Umbilical cord (tissue), 2 donors: ENCODE measurements around the gene CRISPLD2. TPM values are rescaled to one million over a fixed set of nuclear protein-coding genes. Genes with fewer than 3 reads are reported as not detected.
"Not testable (repeated sequence)": the region's sequence is repeated elsewhere in the genome, so short reads cannot be mapped to it uniquely, and the experiment has no call there.

Source experiments
- DNase-seq: peaks from one replicate; pipeline ENCODE4 v3.0.0-alpha.2; 2015; ENCODE audit warnings: low spot score
- total RNA-seq: library from RNA; depleted of rRNA; stranded (reverse); fragments of >200 nt; gene quantifications from one replicate; pipeline ENCODE4 v1.2.3, GENCODE V29; 2014; ENCODE audit warnings: low replicate concordance; ENCODE audit not compliant: insufficient read depth

CRISPLD2 gene
- total RNA-seq, 1 donor from 2014 or later: 1,006 TPM

DNA sequence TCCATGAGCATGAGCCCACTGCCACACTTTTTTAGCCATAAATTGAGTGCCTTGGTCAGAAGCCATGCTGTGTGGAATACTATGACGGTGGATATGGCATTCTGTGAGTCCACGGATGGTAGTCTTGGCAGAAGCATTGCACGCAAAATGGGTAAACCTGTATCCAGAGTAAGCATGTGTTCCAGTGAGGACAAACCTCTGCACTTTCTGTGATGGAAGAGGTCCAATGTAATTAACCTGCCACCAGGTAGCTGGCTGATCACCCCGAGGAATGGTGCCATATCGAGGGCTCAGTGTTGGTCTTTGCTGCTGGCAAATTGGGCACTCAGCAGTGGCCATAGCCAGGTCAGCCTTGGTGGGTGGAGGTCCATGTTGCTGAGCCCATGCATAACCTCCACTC, 37.0 kb downstream of the CRISPLD2 start:
- DNase-seq: not testable (repeated sequence)

- no peak for DNase-seq
Measured at GRCh38 chr16:84859681-84860080, 39.9 kb downstream of the CRISPLD2 start.

GRCh38 chr16:84860383-84860782, 40.6 kb downstream of the CRISPLD2 start:
- DNase-seq: no peak

GRCh38 chr16:84861671-84862070, 41.9 kb downstream of the CRISPLD2 start:
- DNase-seq: no peak

GRCh38 chr16:84862804-84863480, 43.2 kb downstream of the CRISPLD2 start:
- peak; percentile 50 for DNase-seq

DNA sequence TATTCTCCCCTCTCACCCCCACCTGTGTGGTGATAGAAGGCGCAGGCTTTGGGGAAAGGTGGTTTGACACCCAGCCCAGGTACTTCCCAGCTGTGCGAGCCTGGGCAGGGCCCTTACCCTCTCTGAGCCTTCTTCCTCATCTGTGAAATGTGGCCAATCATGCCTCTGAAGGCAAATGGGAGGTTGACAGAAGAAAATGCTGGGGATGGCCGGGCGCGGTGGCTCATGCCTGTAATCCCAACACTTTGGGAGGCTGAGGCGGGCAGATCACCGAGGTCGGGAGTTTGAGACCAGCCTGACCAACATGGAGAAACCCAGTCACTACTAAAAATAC, 43.7 kb downstream of the CRISPLD2 start:
- DNase-seq: no peak

DNA sequence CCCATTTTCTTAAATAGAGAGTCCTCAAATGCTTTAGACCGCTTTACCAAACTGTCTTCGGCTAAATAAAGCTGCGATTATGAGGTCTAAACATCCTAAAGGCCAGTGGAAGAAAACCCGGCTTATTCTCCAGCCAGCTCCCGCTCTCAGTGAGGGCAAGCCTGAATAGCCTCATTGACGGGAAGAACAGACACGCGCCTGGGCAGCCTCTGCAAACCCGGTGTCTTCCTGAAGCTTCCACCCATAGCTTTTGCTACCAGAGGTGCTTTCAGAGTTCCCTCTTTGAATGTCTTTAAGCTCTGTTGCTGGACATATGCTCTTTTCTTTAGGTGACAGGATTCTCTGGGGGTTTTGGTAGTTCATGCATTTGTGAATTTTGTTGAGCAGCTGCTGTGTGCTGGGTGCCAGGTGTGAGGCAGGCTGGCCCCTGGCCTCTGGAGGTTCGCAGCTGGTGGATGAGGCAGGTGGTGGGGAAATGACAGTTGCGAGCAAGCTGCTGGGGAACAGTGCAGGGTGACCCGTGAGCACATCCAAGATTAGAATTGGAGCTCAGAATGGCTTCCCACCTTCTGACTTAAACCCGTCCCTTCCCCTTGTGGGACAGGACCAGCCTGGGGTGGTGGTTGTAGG, 44.7 kb downstream of the CRISPLD2 start:
- no peak for DNase-seq

DNA sequence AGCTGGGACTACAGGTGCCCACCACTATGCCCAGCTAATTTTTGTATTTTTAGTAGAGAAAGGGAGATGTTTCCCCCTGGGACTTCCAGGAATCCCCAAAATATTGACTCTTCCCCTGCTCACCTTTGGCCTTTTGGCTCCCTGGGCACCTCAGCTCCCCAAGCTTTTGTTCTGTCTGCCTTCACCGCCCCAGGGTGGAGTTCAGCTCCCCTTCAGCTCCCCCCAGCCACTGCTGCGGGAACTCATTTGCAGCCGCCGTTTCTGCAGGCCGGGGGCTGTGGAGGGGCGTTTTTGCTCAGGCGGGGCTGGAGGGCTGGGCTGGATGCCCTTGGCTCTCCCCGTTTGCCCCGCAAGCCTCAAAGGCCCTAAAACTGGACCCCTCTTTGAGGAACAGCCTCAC, 47.9 kb downstream of the CRISPLD2 start:
- no peak for DNase-seq

DNA sequence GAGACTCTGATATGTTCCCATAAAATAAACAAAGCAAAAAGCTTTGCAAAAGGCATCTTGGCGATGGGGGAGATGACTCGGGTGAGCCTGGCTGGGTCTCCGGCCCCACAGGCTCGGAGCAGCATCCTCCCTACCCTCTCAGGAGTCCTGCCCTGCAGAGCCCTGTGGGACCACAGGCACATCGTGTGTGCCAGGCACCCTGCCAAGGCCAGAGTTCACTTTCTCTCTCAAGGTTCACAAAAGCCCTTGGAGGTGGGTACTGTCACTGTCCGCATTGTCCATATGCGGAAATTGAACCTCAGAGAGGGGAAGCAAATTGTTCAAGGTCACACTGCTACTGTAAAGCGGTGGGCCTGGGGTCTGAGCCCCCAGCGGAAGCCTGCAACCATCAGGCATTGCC, 48.5 kb downstream of the CRISPLD2 start:
- no peak for DNase-seq

DNA sequence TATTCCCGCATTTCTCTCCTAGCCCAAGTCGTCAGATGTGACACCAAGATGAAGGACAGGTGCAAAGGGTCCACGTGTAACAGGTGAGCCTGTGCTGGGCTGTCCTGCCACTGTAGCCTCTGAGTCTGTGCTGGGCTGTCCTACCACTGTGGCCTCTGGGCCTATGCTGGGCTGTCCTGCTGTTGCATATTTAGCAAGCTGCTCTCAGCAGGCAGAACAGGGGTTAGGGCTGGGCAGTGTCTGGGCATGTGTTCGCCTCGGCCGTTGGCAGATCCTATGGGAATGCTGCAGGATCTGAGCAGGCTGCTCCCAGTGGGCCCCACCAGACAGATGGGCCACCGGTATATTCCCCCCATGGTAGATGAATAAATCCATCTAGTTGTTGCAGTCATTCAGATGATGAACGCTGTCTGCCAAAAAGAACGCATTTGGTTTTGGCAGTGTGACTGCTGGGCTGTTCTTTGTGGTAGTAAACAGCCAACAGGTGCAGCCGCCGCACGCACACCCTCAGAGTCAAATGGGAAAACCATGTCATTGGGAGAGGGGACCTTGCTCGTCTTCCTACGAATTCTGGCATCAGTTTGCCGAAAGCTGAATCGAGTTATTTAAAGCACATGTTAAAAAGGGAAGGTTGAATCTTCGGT, 49.2 kb downstream of the CRISPLD2 start:
- DNase-seq: no peak

- no peak for DNase-seq
Measured at GRCh38 chr16:84869473-84869845, 49.7 kb downstream of the CRISPLD2 start.

DNA sequence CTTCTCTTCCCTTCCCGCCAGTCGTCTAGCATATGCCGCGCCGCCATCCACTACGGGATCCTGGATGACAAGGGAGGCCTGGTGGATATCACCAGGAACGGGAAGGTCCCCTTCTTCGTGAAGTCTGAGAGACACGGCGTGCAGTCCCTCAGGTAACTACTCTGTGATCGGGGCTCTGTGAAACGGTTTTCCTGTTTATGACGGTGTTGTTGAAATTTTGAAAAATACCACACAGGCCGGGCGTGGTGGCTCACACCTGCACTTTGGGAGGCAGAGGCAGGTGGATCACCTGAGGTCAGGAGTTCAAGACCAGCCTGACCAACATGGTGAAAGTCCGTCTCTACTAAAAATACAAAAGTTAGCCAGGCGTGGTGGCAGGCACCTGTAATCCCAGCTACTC, 53.2 kb downstream of the CRISPLD2 start:
- DNase-seq: not testable (repeated sequence)

- no peak for DNase-seq
Measured at GRCh38 chr16:84874004-84874435, 54.2 kb downstream of the CRISPLD2 start.

GRCh38 chr16:84874553-84874952, 54.8 kb downstream of the CRISPLD2 start:
- DNase-seq: no peak

DNA sequence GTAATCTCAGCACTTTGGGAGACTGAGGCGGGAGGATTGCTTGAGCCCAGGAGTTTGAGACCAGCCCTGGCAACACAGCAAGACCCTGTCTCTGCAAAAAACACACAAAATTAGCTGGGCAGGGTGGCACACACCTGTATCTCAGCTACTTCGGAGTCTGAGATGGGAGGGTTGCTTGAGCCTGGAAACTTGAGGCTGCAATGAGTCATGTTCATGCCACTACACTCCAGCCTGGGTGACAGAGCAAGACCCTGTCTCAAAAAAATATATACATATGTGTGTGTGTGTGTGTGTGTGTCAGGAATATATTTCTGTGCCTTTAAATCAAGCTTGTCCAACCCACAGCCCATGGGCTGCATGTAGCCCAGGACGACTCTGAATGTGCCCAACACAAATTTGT, 55.2 kb downstream of the CRISPLD2 start:
- no peak for DNase-seq

GRCh38 chr16:84875846-84876245, 56.1 kb downstream of the CRISPLD2 start:
- DNase-seq: no peak

- no peak for DNase-seq
Measured at GRCh38 chr16:84876873-84877606, 57.3 kb downstream of the CRISPLD2 start.

GRCh38 chr16:84878770-84879169, 59.0 kb downstream of the CRISPLD2 start:
- DNase-seq: no peak

DNA sequence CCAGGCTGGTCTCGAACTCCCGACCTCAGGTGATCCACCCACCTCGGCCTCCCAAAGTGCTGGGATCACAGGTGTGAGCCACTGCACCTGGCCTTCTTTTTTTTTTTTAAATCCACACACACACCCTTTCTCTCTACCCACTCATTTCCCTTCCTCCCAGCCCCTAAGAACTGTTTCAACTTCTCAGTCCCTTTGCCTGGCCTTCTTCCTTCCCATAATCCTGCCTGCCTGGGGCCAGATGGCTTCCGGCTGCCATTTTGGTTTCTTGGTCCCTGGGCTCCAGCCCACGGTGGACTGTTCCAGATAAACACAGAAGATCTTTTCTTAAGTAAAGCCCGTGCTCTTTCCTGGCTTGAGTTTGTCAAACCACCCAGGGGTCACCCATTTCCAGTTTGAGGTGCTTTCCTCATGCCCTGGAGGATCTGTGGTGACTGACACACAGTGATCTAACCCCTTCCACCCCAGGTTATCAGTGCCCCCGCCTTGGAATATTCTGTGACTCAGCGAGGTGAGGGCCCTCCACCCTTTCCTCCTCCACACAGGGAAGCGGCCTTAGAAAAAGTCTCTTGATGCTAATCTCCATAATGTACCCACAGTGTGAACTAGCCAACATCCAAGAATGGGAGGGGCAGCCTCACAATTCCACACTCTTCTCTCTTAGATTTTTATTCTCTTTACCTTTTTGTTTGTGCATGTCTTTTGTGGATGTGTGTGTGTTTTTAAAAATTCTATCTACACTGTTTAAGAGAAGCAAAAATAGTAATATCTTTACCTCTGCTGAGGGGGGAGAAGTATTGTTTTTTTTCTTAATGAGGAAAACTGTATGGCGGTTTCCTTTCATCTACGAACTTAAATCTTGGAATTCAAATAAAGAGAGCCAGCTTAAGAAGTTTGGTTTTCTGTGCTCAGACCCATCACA, 60.0 kb downstream of the CRISPLD2 start:
- DNase-seq: no peak

- peak; percentile 83 for DNase-seq
Measured at GRCh38 chr16:84881702-84882521, 62.1 kb downstream of the CRISPLD2 start.
